Smooth muscle cell of the coronary artery (primary cell): ENCODE results near the gene AP3S1. TPM values are rescaled to one million over a fixed set of nuclear protein-coding genes. Genes with fewer than 3 reads are reported as not detected.

Experiments
- total RNA-seq: library from RNA; depleted of rRNA; stranded (reverse); fragments of >200 nt; gene quantifications from 2 replicates; pipeline ENCODE4 v1.2.3, GENCODE V29; 2014; ENCODE audit warnings: low replicate concordance

Gene AP3S1
- total RNA-seq: 61.5 and 88.2 TPM in 2 replicates

GRCh38 chr5:115841382-115842088 is at the start of gene AP3S1, which contains the start of gene ATG12:
AP3S1 (plus strand) TSS chr5:115841935; CDS start chr5:115842038, 103 bp downstream.
ATG12 (minus strand) TSS chr5:115841565; CDS start chr5:115841552, 13 bp downstream.

GRCh38 chr5:115816226-115817081 is 25.3 kb upstream of the AP3S1 start, which contains the start of gene CDO1:
CDO1 (minus strand) TSS chr5:115816659; CDS start chr5:115816397, 262 bp downstream.

GRCh38 chr5:115962239-115962564 is 120.5 kb downstream of the AP3S1 start, which contains the start of gene LVRN:
LVRN (plus strand) TSS chr5:115962475; CDS start chr5:115962618, 143 bp downstream.

Other genes with a start within 250 kb of the AP3S1 start
- gene TICAM2, start 239.5 kb upstream of the AP3S1 start, total RNA-seq: 0.94 and 1.4 TPM in 2 replicates
- gene TMED7, start 215.9 kb upstream of the AP3S1 start, total RNA-seq: 38.3 and 135 TPM in 2 replicates
- gene CDO1, start 25.3 kb upstream of the AP3S1 start, total RNA-seq: 0.30 and 19.3 TPM in 2 replicates
- gene ATG12, start 370 bp upstream of the AP3S1 start, total RNA-seq: 31.8 and 43.5 TPM in 2 replicates
- gene LVRN, start 120.5 kb downstream of the AP3S1 start, total RNA-seq: 0.30 and 1.5 TPM in 2 replicates
- gene ARL14EPL, start 190.5 kb downstream of the AP3S1 start, total RNA-seq: not detected in 2 replicates
- gene COMMD10, start 243.1 kb downstream of the AP3S1 start, total RNA-seq: 14.2 and 29.5 TPM in 2 replicates